Vagina (tissue), 2 donors: ENCODE data around the gene EPN2. TPM values are rescaled to one million over a fixed set of nuclear protein-coding genes. Genes with fewer than 3 reads are reported as not detected.

ENCODE experiments used
- DNase-seq, 2 donors: peaks; one replicate each; pipeline ENCODE4 v3.0.0-alpha.2; 2017; ENCODE audit errors: extremely low spot score in 2 of 2
- H3K27ac ChIP-seq: fragments of 200-600 bp; sonication (generic); one replicate; pipeline ENCODE4 v1.5.1; 2019
- H3K27me3 ChIP-seq: fragments of 200-600 bp; sonication (generic); one replicate; pipeline ENCODE4 v1.5.1; 2019
- H3K36me3 ChIP-seq, 2 donors: fragments of 200-600 bp; sonication (generic); one replicate each; pipeline ENCODE4 v1.5.1; 2017 to 2019
- H3K4me1 ChIP-seq: fragments of 200-600 bp; sonication (generic); one replicate; pipeline ENCODE4 v1.5.1; 2019
- H3K4me3 ChIP-seq, 2 donors: fragments of 200-600 bp; sonication (generic); 1 replicate in 1 of 2; 2 replicates in 1 of 2; pipeline ENCODE4 v1.5.1; 2016 to 2019
- H3K9me3 ChIP-seq: fragments of 200-600 bp; sonication (generic); one replicate; pipeline ENCODE4 v1.5.1; 2019
- CTCF ChIP-seq, 3 experiments: fragments of 450-650 bp in 2 of 3; fragments of 200-600 bp in 1 of 3; sonication (generic) in 1 of 3; IDR thresholded peaks; one replicate each; pipeline ENCODE4 v1.5.1; 2017 to 2019; ENCODE audit warnings: antibody characterized with exemption in 3 of 3, mild to moderate bottlenecking in 2 of 3, moderate library complexity in 2 of 3
- POLR2A ChIP-seq, 2 donors: fragments of 450-650 bp; IDR thresholded peaks; one replicate each; pipeline ENCODE4 v1.6.1; 2017; ENCODE audit warnings: antibody characterized with exemption in 2 of 2, mild to moderate bottlenecking in 2 of 2, moderate library complexity in 2 of 2
- POLR2AphosphoS5 ChIP-seq, 2 donors: sonication (generic); formaldehyde crosslinking; IDR thresholded peaks; one replicate each; pipeline ENCODE4 v1.9.0; 2017; ENCODE audit warnings: antibody characterized with exemption in 2 of 2, mild to moderate bottlenecking in 2 of 2, low read depth in 1 of 2; ENCODE audit not compliant: insufficient read depth in 1 of 2
- intact Hi-C: fragments of 100-400 bp; cut with DNase I; formaldehyde crosslinking; loops from one replicate; pipeline ENCODE4 v1.15.1; 2023
- total RNA-seq: library from RNA; depleted of rRNA; stranded (reverse); fragments of >200 nt; gene quantifications from one replicate; pipeline ENCODE4 v1.2.3, GENCODE V29; 2016

EPN2 gene
- total RNA-seq, 1 donor from 2014 or later, result 65.6 TPM

- H3K4me3 ChIP-seq, result no peak overlapping the region
- no peaks in the 10 kb centered on the region for H3K27me3 ChIP-seq
- peaks cover 32% of the 10 kb centered on the region for H3K4me1 ChIP-seq
- DNase-seq, result no peak
- peaks cover 0 to 10% of the 10 kb centered on the region in 2 donors for H3K36me3 ChIP-seq
- H3K27ac ChIP-seq, result no peak overlapping the region
- intact Hi-C loops, result loop anchor here (5.0 kb wide), 1 partner anchor 72 kb away; no protein-coding TSS in a partner anchor
- no peaks in the 10 kb centered on the region for H3K9me3 ChIP-seq
- no peak for TF ChIP-seq CTCF (IDR thresholded peaks at IDR 0.05)
- TF ChIP-seq POLR2A (IDR thresholded peaks at IDR 0.05), result no peak
- no peak for TF ChIP-seq POLR2AphosphoS5 (IDR thresholded peaks at IDR 0.05; ENCODE audit: insufficient read depth in 1 of 2, low read depth in 1 of 2)
Observed at GRCh38 chr17:19375732-19376131, 138.6 kb downstream of the EPN2 start.

GRCh38 chr17:19376811-19377210 lies 139.6 kb downstream of the EPN2 start:
- DNase-seq, result no peak
- Histone ChIP-seq H3K36me3 (peaks cover 0 to 21% of the 10 kb centered on the region in 2 donors), H3K4me3 (peak overlapping the region; percentile 85 to 95), H3K4me1 (peaks cover 38% of the 10 kb centered on the region), H3K27me3 (no peaks in the 10 kb centered on the region), H3K27ac (peak overlapping the region; percentile 85), H3K9me3 (no peaks in the 10 kb centered on the region)
- TF ChIP-seq CTCF (IDR thresholded peaks at IDR 0.05), result no peak
- TF ChIP-seq POLR2AphosphoS5 (IDR thresholded peaks at IDR 0.05; ENCODE audit: insufficient read depth in 1 of 2, low read depth in 1 of 2), result no peak
- TF ChIP-seq POLR2A (IDR thresholded peaks at IDR 0.05), result no peak
- intact Hi-C loops, result loop anchor here (5.0 kb wide), 1 partner anchor 70 kb away; no protein-coding TSS in a partner anchor

GRCh38 chr17:19377602-19378415 lies 140.6 kb downstream of the EPN2 start:
- Histone ChIP-seq H3K27ac (peak overlapping the region; percentile 94), H3K4me1 (peaks cover 46% of the 10 kb centered on the region), H3K4me3 (peak overlapping the region; percentile 85 to 95), H3K36me3 (peaks cover 0 to 31% of the 10 kb centered on the region in 2 donors), H3K9me3 (no peaks in the 10 kb centered on the region), H3K27me3 (no peaks in the 10 kb centered on the region)
- DNase-seq, result peak; percentile 99
- intact Hi-C loops, result loop anchor here (5.0 kb wide), 1 partner anchor 69 kb away; no protein-coding TSS in a partner anchor
- TF ChIP-seq POLR2A (IDR thresholded peaks at IDR 0.05) (peak in 1 of 2 donors; percentile 54), POLR2AphosphoS5 (IDR thresholded peaks at IDR 0.05; ENCODE audit: insufficient read depth in 1 of 2, low read depth in 1 of 2) (peak; percentile 92 to 98), CTCF (IDR thresholded peaks at IDR 0.05) (peak in 2 of 3 experiments; percentile 6 to 20)

- peaks cover 55% of the 10 kb centered on the region for H3K4me1 ChIP-seq
- intact Hi-C loops, result loop anchor here (5.0 kb wide), 1 partner anchor 69 kb away; no protein-coding TSS in a partner anchor
- peak in 1 of 2 donors; percentile 31 for TF ChIP-seq POLR2A (IDR thresholded peaks at IDR 0.05)
- peak in 1 of 2 donors; percentile 14 for TF ChIP-seq POLR2AphosphoS5 (IDR thresholded peaks at IDR 0.05; ENCODE audit: insufficient read depth in 1 of 2, low read depth in 1 of 2)
- no peak for TF ChIP-seq CTCF (IDR thresholded peaks at IDR 0.05)
- H3K27me3 ChIP-seq, result no peaks in the 10 kb centered on the region
- H3K27ac ChIP-seq, result peak within 1 kb of the TSS; percentile 94
- peaks cover 0 to 40% of the 10 kb centered on the region in 2 donors for H3K36me3 ChIP-seq
- no peaks in the 10 kb centered on the region for H3K9me3 ChIP-seq
- peak within 1 kb of the TSS; percentile 85 to 95 for H3K4me3 ChIP-seq
- DNase-seq, result no peak
Observed at GRCh38 chr17:19378416-19379360, 141.5 kb downstream of the EPN2 start, which contains the start of gene MAPK7. MAPK7 (plus strand) TSS chr17:19378498; CDS start chr17:19378901, 403 bp downstream.
